SK-N-SH treated with all-trans-retinoic acid at 6 μM for 48 hours (cell line): ENCODE results near the gene GIPC3.

Source experiments
- ATAC-seq: fragments of 200-7000 bp; cut with Tn5 transposase; 3 replicates; pipeline ENCODE4 v1.9.1; 2020; ENCODE audit warnings: mild to moderate bottlenecking, moderate library complexity
- ARNTL ChIP-seq: fragments of 450-650 bp; formaldehyde crosslinking; IDR thresholded peaks from 2 replicates; pipeline ENCODE4 v1.5.0; 2020; ENCODE audit warnings: low read depth, mild to moderate bottlenecking, moderate library complexity, borderline replicate concordance
- BACH2 ChIP-seq: fragments of 250-450 bp; sonication (Bioruptor Pico); IDR thresholded peaks from 2 replicates; pipeline ENCODE4 v1.9.0; 2021; ENCODE audit warnings: mild to moderate bottlenecking, borderline replicate concordance
- CSDC2 ChIP-seq: fragments of 250-450 bp; sonication (Bioruptor Pico); IDR thresholded peaks from 2 replicates; pipeline ENCODE4 v1.5.0; 2020; ENCODE audit warnings: mild to moderate bottlenecking, moderate library complexity
- GLIS3 ChIP-seq: fragments of 250-450 bp; sonication (Bioruptor Pico); IDR thresholded peaks from 2 replicates; pipeline ENCODE4 v1.5.0; 2020; ENCODE audit warnings: mild to moderate bottlenecking, moderate library complexity
- ISL1 ChIP-seq: fragments of 250-450 bp; sonication (Bioruptor Pico); IDR thresholded peaks from 2 replicates; pipeline ENCODE4 v2.1.2; 2022; ENCODE audit warnings: mild to moderate bottlenecking, moderate library complexity
- OSR1 ChIP-seq: fragments of 250-450 bp; sonication (Bioruptor Pico); IDR thresholded peaks from 2 replicates; pipeline ENCODE4 v1.8.0; 2022; ENCODE audit warnings: moderate library complexity, mild to moderate bottlenecking, inconsistent platforms
- POU6F1 ChIP-seq: fragments of 250-450 bp; sonication (Bioruptor Pico); IDR thresholded peaks from 2 replicates; pipeline ENCODE4 v1.8.0; 2021; ENCODE audit warnings: low read depth, mild to moderate bottlenecking, moderate library complexity, borderline replicate concordance
- PPARA ChIP-seq: fragments of 250-450 bp; sonication (Bioruptor Pico); IDR thresholded peaks from 2 replicates; pipeline ENCODE4 v1.5.0; 2020; ENCODE audit warnings: mild to moderate bottlenecking, borderline replicate concordance
- RARB ChIP-seq: fragments of 250-450 bp; sonication (Bioruptor Pico); IDR thresholded peaks from 2 replicates; pipeline ENCODE4 v1.8.0; 2021; ENCODE audit warnings: mild to moderate bottlenecking, moderate library complexity
- SNAI2 ChIP-seq: fragments of 250-450 bp; sonication (Bioruptor Pico); IDR thresholded peaks from 2 replicates; pipeline ENCODE4 v1.5.0; 2020; ENCODE audit warnings: mild to moderate bottlenecking, moderate library complexity
- TOX ChIP-seq: fragments of 250-450 bp; sonication (Bioruptor Pico); IDR thresholded peaks from 2 replicates; pipeline ENCODE4 v1.8.0; 2021; ENCODE audit warnings: mild to moderate bottlenecking, moderate library complexity, borderline replicate concordance
- TSHZ2 ChIP-seq: fragments of 250-450 bp; sonication (Bioruptor Pico); IDR thresholded peaks from 2 replicates; pipeline ENCODE4 v1.5.0; 2020; ENCODE audit warnings: mild to moderate bottlenecking, moderate library complexity
- ZC3H10 ChIP-seq: fragments of 250-450 bp; sonication (Bioruptor Pico); IDR thresholded peaks from 2 replicates; pipeline ENCODE4 v1.5.1; 2021; ENCODE audit warnings: mild to moderate bottlenecking, moderate library complexity
- ZNF565 ChIP-seq: fragments of 450-650 bp; formaldehyde crosslinking; conservative IDR thresholded peaks from 2 replicates; pipeline ENCODE4 v1.5.0; 2020; ENCODE audit warnings: low read depth, mild to moderate bottlenecking, moderate library complexity
- ZNF70 ChIP-seq: fragments of 450-650 bp; formaldehyde crosslinking; IDR thresholded peaks from 2 replicates; pipeline ENCODE4 v1.5.0; 2020; ENCODE audit warnings: mild to moderate bottlenecking, moderate library complexity
- ZNF8 ChIP-seq: fragments of 450-650 bp; formaldehyde crosslinking; IDR thresholded peaks from 2 replicates; pipeline ENCODE4 v1.5.0; 2020; ENCODE audit warnings: mild to moderate bottlenecking, moderate library complexity
- TF ChIP-seq, protein P1 (sequence below): fragments of 250-450 bp; sonication (Bioruptor Pico); IDR thresholded peaks from 2 replicates; pipeline ENCODE4 v1.8.0; 2020; ENCODE audit warnings: mild to moderate bottlenecking, moderate library complexity, borderline replicate concordance
- TF ChIP-seq, protein P2 (sequence below): fragments of 250-450 bp; sonication (Bioruptor Pico); IDR thresholded peaks from 2 replicates; pipeline ENCODE4 v1.5.1; 2020; ENCODE audit warnings: low read depth, mild to moderate bottlenecking, moderate library complexity

Gene GIPC3

GRCh38 chr19:3546119-3546518, 39.2 kb upstream of the GIPC3 start (continued):
- TF ChIP-seq, protein P1, sequence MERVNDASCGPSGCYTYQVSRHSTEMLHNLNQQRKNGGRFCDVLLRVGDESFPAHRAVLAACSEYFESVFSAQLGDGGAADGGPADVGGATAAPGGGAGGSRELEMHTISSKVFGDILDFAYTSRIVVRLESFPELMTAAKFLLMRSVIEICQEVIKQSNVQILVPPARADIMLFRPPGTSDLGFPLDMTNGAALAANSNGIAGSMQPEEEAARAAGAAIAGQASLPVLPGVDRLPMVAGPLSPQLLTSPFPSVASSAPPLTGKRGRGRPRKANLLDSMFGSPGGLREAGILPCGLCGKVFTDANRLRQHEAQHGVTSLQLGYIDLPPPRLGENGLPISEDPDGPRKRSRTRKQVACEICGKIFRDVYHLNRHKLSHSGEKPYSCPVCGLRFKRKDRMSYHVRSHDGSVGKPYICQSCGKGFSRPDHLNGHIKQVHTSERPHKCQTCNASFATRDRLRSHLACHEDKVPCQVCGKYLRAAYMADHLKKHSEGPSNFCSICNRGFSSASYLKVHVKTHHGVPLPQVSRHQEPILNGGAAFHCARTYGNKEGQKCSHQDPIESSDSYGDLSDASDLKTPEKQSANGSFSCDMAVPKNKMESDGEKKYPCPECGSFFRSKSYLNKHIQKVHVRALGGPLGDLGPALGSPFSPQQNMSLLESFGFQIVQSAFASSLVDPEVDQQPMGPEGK, result no peak
- TF ChIP-seq ZNF8 (CRISPR knock-in tag) (no peak), CSDC2 (no peak)

DNA sequence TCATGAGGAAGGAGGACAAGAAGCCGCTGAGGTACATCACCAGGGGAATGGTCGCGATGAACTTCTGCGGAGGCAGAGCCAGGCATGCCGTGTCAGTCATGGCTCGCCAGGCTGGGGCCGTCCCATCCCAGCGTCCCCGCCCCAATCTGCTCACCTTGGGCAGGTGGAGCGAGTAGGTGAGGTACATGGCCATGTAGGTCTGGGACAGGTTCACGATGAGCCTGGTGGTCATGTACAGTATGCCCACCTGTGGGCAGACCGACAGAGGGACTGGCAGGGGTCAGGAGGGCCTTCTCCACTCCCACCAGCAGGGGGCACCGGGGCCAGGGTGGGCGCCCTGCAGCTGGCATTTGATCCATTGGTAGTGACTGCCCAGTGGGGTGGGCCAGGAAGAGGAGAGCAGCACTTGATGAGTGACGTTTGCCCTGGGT, 38.0 kb upstream of the GIPC3 start:
- no peak for ATAC-seq
- TF ChIP-seq RARB (CRISPR knock-in tag) (no peak), ISL1 (CRISPR knock-in tag) (no peak), TSHZ2 (CRISPR knock-in tag) (no peak)
- TF ChIP-seq, protein P2, sequence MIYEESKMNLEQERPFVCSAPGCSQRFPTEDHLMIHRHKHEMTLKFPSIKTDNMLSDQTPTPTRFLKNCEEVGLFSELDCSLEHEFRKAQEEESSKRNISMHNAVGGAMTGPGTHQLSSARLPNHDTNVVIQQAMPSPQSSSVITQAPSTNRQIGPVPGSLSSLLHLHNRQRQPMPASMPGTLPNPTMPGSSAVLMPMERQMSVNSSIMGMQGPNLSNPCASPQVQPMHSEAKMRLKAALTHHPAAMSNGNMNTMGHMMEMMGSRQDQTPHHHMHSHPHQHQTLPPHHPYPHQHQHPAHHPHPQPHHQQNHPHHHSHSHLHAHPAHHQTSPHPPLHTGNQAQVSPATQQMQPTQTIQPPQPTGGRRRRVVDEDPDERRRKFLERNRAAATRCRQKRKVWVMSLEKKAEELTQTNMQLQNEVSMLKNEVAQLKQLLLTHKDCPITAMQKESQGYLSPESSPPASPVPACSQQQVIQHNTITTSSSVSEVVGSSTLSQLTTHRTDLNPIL (CRISPR knock-in tag), result no peak

DNA sequence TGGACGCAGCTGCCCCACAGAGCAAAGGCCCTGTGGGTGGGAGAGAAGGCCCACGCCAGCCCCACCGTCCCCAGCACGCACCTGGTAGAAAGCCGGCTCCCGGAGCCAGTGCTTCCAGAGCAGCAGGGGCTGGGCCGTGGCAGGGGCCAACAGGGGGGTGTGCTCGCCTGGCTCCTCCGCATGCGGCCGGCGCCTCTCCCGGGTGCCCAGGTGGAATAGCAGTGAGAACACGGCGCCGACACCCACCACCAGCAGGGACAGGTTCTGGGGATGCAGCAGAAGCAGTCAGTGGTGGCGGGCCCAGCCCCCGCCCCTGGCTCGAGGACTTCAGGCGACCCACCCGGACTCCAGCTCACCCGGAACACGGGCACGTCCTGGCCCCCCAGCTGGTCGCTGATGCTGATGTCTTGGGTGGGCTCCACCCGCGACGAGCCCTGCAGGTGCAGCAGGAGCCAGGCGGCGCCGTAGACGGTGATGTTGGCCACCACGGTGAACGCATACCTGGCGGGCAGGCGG, 37.5 kb upstream of the GIPC3 start:
- no peak for ATAC-seq
- TF ChIP-seq ISL1 (CRISPR knock-in tag), result no peak

GRCh38 chr19:3548606-3549005, 36.7 kb upstream of the GIPC3 start:
- no peak for ATAC-seq
- no peak for TF ChIP-seq RARB (CRISPR knock-in tag)
- TF ChIP-seq POU6F1 (CRISPR knock-in tag), result no peak
- TF ChIP-seq, all 23 proteins: peak for 0

GRCh38 chr19:3549816-3550215, 35.5 kb upstream of the GIPC3 start:
- ATAC-seq, result no peak
- TF ChIP-seq TSHZ2 (CRISPR knock-in tag), result no peak
- TF ChIP-seq TOX (CRISPR knock-in tag), result no peak
- TF ChIP-seq, protein P2 (CRISPR knock-in tag), result no peak
- no peak for TF ChIP-seq SNAI2
- no peak for TF ChIP-seq ZNF70 (CRISPR knock-in tag)
- no peak for TF ChIP-seq ARNTL (CRISPR knock-in tag)
- no peak for TF ChIP-seq PPARA (CRISPR knock-in tag)
- no peak for TF ChIP-seq ZNF8 (CRISPR knock-in tag)
- TF ChIP-seq RARB (CRISPR knock-in tag), result no peak
- no peak for TF ChIP-seq GLIS3 (CRISPR knock-in tag)
- TF ChIP-seq ZNF565 (CRISPR knock-in tag), result no peak
- TF ChIP-seq BACH2 (CRISPR knock-in tag), result no peak
- TF ChIP-seq POU6F1 (CRISPR knock-in tag), result no peak
- no peak for TF ChIP-seq OSR1 (CRISPR knock-in tag)
- no peak for TF ChIP-seq ISL1 (CRISPR knock-in tag)
- TF ChIP-seq ZC3H10 (CRISPR knock-in tag), result no peak
